ENCODE data around the gene RFXAP.
A peak's percentile ranks its signal among the peaks of the same experiment; 100 is the strongest.

The RFXAP gene

GRCh38 chr13:36848199-36848982 is 29.4 kb downstream of the RFXAP start:
- TF ChIP-seq, protein P1, sequence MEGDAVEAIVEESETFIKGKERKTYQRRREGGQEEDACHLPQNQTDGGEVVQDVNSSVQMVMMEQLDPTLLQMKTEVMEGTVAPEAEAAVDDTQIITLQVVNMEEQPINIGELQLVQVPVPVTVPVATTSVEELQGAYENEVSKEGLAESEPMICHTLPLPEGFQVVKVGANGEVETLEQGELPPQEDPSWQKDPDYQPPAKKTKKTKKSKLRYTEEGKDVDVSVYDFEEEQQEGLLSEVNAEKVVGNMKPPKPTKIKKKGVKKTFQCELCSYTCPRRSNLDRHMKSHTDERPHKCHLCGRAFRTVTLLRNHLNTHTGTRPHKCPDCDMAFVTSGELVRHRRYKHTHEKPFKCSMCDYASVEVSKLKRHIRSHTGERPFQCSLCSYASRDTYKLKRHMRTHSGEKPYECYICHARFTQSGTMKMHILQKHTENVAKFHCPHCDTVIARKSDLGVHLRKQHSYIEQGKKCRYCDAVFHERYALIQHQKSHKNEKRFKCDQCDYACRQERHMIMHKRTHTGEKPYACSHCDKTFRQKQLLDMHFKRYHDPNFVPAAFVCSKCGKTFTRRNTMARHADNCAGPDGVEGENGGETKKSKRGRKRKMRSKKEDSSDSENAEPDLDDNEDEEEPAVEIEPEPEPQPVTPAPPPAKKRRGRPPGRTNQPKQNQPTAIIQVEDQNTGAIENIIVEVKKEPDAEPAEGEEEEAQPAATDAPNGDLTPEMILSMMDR (IDR thresholded peaks at IDR 0.05; ENCODE audit: extremely low read depth, missing control alignments) = no peak
- DNase-seq (ENCODE audit: low spot score) = no peak

DNA sequence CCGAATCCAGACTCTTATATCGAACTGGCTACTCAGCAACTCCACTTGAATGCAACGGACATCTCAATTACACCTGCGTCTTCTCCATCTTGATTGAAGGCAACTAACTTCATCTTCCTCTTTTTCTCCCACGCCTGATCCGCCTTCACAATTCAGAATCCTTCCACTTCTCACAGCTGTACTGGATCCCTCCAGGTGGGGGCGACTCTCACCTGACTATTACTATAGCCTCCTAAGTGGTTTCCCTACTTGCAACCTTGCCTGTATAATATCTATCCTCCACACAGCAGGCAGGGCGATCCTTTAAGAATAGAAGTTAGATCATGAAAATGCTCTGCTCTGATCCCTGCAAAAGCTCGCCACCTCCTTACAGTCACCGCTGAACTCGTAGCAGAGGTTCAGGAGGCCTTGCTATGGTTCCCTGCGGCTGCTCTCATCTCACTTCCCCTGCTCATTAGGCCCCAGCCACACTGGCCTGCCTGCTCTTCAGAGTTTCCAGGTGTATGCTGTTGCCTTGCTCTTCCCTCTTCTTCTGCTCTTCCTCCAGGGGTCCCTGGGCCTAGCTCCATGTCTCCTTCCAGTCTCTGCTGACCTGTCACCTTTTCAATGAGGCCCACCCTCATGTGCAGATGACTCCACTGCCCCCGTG is 31.9 kb downstream of the RFXAP start:
- DNase-seq (ENCODE audit: low spot score) = no peak

GRCh38 chr13:36857253-36857652 is 38.2 kb downstream of the RFXAP start:
- TF ChIP-seq, protein P1 (IDR thresholded peaks at IDR 0.05; ENCODE audit: extremely low read depth, missing control alignments) = no peak

More for the DNA sequence above, 31.9 kb downstream of the RFXAP start:
- TF ChIP-seq, protein P1 (IDR thresholded peaks at IDR 0.05; ENCODE audit: extremely low read depth, missing control alignments) = no peak

GRCh38 chr13:36858290-36858689 is 39.3 kb downstream of the RFXAP start:
- TF ChIP-seq, protein P1 (IDR thresholded peaks at IDR 0.05; ENCODE audit: extremely low read depth, missing control alignments) = peak; percentile 38
- peak; percentile 33 for DNase-seq (ENCODE audit: low spot score)

More at GRCh38 chr13:36857253-36857652, 38.2 kb downstream of the RFXAP start:
- DNase-seq (ENCODE audit: low spot score) = no peak

GRCh38 chr13:36859259-36859658 is 40.2 kb downstream of the RFXAP start:
- no peak for DNase-seq (ENCODE audit: low spot score)
- TF ChIP-seq, protein P1 (IDR thresholded peaks at IDR 0.05; ENCODE audit: extremely low read depth, missing control alignments) = no peak

DNA sequence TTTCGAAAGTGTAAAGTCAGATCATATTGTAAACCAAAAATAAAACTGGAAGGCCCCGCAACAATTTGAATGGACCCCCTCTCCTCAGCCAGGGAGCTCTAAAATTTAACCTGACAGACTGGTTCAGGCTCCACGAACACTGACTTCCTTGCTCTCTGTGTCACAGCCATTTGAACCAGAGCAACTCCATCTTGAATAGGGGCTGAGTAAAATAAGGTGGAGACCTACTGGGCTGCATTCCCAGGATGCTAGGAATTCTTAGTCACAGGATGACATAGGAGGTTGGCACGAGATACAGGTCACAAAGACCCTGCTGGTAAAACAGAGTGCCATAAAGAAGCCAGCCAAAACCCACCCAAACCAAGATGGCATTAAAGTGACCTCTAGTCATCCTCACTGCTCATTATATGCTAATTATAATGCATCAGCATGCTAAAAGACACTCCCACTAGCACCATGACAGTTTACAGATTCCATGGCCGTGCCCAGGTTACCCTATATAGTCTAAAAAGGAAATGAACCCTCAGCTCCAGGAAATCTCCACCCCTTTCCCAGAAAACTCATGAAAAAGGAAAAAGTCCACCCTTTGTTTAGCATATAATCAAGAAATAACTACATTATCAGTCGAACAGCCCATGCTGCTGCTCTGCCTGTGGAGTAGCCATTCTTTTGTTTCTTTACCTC is 43.1 kb downstream of the RFXAP start:
- TF ChIP-seq, protein P1 (IDR thresholded peaks at IDR 0.05; ENCODE audit: extremely low read depth, missing control alignments) = no peak
- no peak for DNase-seq (ENCODE audit: low spot score)

GRCh38 chr13:36862722-36863121 is 43.7 kb downstream of the RFXAP start:
- TF ChIP-seq, protein P1 (IDR thresholded peaks at IDR 0.05; ENCODE audit: extremely low read depth, missing control alignments) = no peak

More at GRCh38 chr13:36862722-36863121, 43.7 kb downstream of the RFXAP start:
- no peak for DNase-seq (ENCODE audit: low spot score)

Measured in GM20000 (cell line).